K562 (cell line): Measurements from ENCODE around the gene ARHGEF17. TPM values are rescaled to one million over a fixed set of nuclear protein-coding genes. Genes with fewer than 3 reads are reported as not detected.

ENCODE experiments used
- ELF4 ChIP-seq: fragments of 450-650 bp; formaldehyde crosslinking; IDR thresholded peaks from 2 replicates; pipeline ENCODE4 v1.4.0; 2022; ENCODE audit warnings: missing genetic modification characterization
- ETV1 ChIP-seq: fragments of 450-650 bp; conservative IDR thresholded peaks from 2 replicates; pipeline ENCODE4 v1.6.1; 2016; ENCODE audit warnings: missing genetic modification characterization, control low read depth, low read depth, missing compliant biosample characterization
- FOSL1 ChIP-seq: fragments of 200-800 bp; sonication (Bioruptor generic); conservative IDR thresholded peaks from 2 replicates; pipeline ENCODE4 v1.6.1; 2016; ENCODE audit warnings: missing genetic modification characterization, missing compliant biosample characterization
- GTF2F1 ChIP-seq: IDR thresholded peaks from 2 replicates; pipeline ENCODE4 v1.6.1; 2011; ENCODE audit warnings: low read depth, low read length, improper control_type of control experiment
- JUNB ChIP-seq: fragments of 450-650 bp; formaldehyde crosslinking; conservative IDR thresholded peaks from 2 replicates; pipeline ENCODE4 v1.4.0; 2020; ENCODE audit warnings: mild to moderate bottlenecking
- LARP7 ChIP-seq: fragments of 450-650 bp; IDR thresholded peaks from 2 replicates; pipeline ENCODE4 v1.6.1; 2016
- MYNN ChIP-seq, 2 experiments: sonication (generic); formaldehyde crosslinking in 1 of 2; IDR thresholded peaks; 2 replicates each; pipeline versions ENCODE4 v1.5.0 to v1.6.1; 2016 to 2020; ENCODE audit warnings: antibody characterized with exemption in 1 of 2, missing genetic modification reagents in 1 of 2
- SMARCA4 ChIP-seq: fragments of 450-650 bp; IDR thresholded peaks from 2 replicates; pipeline ENCODE4 v1.6.1; 2016
- ZNF696 ChIP-seq: fragments of 250-450 bp; sonication (Bioruptor Pico); conservative IDR thresholded peaks from 2 replicates; pipeline ENCODE4 v1.4.0; 2020; ENCODE audit warnings: mild to moderate bottlenecking, moderate library complexity
- polyA plus RNA-seq, 8 experiments: library from polyadenylated mRNA; depleted of rRNA in 4 of 8; stranded (reverse) in 5 of 8; unstranded in 3 of 8; fragments of >200 nt; fragmentation: Nextera tagmentation in 2 of 8; fragmentation: Illumina TruSeq in 1 of 8; extraction: Ambion mirVana in 2 of 8; extraction: Trizol in 1 of 8; gene quantifications; 2 replicates each; pipeline versions ENCODE4 v1.2.1 to v1.2.3, GENCODE V29; 2011 to 2014; ENCODE audit warnings: inconsistent platforms in 1 of 8, missing spikeins in 1 of 8
- total RNA-seq, 7 experiments: library from RNA; depleted of rRNA in 6 of 7; stranded (reverse); fragments of >200 nt in 6 of 7; fragmentation: Illumina TruSeq in 2 of 7; extraction: Trizol in 2 of 7; gene quantifications; 2 replicates each; pipeline versions ENCODE4 v1.2.1 to v1.2.3, GENCODE V29; 2011 to 2021; ENCODE audit warnings: low replicate concordance in 1 of 7
- TF ChIP-seq, protein P1 (sequence below): fragments of 200-600 bp; sonication (generic); IDR thresholded peaks from one replicate; pipeline ENCODE4 v1.6.1; 2012; ENCODE audit warnings: mild to moderate bottlenecking, low read depth, low read length, inconsistent platforms
- TF ChIP-seq, protein P2 (sequence below), 2 experiments: fragments of 450-650 bp in 1 of 2; sonication (generic) in 1 of 2; formaldehyde crosslinking; conservative IDR thresholded peaks; 2 replicates each; pipeline versions ENCODE4 v1.4.0 to v1.8.1; 2020 to 2022; ENCODE audit warnings: mild to moderate bottlenecking in 1 of 2, missing genetic modification reagents in 1 of 2
- TF ChIP-seq, protein P3 (sequence below): sonication (generic); formaldehyde crosslinking; IDR thresholded peaks from 2 replicates; pipeline ENCODE4 v1.8.1; 2022; ENCODE audit warnings: missing genetic modification reagents

Gene ARHGEF17
- total and polyA plus RNA-seq, 9 of the 15 experiments (the other 6 are each of a cell fraction or from before 2014, with no cell fraction given): 0.04 to 0.68 (median 0.10) TPM; not detected in 2

DNA sequence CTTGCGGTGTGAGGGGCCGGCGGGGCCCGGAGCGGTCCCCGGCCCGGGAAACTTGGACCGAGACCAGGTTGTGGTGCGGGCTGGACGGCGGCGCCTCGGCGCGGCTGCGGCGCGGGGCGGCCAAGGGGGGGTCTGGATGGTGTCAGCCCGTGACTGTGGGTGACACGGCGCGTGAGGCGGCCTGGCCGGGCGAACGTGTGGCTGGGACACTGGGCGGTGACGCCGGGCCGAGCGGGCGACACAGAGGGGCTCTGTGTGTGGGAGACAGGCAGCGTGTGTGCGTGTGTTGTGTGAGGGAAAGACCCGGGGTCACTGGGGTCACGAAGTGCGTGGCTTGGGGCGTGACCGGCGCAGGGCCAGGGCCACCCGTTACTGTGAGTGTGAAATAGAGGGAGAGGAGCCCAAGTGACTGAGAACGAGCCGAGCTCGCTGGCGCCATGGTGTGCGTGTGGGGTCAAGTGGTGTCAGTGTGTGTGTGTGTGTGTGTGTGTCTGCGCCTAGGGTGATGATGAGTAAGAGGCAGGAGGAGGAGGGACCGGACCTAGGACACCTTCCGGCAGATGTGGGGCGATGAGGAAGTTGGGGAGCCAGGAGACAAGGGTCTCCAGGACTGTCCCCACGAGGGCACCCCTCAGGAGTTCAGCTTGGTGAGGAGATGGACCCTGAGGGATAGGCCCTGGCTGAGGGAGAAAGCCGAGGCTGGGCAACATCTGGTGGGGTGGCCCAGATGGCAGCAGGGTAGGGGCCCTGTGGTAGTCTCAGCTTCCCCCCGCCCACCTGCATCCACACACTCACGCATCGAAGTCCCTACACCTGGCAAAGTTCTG lies 68.9 kb downstream of the ARHGEF17 start (continued):
- TF ChIP-seq, protein P1, sequence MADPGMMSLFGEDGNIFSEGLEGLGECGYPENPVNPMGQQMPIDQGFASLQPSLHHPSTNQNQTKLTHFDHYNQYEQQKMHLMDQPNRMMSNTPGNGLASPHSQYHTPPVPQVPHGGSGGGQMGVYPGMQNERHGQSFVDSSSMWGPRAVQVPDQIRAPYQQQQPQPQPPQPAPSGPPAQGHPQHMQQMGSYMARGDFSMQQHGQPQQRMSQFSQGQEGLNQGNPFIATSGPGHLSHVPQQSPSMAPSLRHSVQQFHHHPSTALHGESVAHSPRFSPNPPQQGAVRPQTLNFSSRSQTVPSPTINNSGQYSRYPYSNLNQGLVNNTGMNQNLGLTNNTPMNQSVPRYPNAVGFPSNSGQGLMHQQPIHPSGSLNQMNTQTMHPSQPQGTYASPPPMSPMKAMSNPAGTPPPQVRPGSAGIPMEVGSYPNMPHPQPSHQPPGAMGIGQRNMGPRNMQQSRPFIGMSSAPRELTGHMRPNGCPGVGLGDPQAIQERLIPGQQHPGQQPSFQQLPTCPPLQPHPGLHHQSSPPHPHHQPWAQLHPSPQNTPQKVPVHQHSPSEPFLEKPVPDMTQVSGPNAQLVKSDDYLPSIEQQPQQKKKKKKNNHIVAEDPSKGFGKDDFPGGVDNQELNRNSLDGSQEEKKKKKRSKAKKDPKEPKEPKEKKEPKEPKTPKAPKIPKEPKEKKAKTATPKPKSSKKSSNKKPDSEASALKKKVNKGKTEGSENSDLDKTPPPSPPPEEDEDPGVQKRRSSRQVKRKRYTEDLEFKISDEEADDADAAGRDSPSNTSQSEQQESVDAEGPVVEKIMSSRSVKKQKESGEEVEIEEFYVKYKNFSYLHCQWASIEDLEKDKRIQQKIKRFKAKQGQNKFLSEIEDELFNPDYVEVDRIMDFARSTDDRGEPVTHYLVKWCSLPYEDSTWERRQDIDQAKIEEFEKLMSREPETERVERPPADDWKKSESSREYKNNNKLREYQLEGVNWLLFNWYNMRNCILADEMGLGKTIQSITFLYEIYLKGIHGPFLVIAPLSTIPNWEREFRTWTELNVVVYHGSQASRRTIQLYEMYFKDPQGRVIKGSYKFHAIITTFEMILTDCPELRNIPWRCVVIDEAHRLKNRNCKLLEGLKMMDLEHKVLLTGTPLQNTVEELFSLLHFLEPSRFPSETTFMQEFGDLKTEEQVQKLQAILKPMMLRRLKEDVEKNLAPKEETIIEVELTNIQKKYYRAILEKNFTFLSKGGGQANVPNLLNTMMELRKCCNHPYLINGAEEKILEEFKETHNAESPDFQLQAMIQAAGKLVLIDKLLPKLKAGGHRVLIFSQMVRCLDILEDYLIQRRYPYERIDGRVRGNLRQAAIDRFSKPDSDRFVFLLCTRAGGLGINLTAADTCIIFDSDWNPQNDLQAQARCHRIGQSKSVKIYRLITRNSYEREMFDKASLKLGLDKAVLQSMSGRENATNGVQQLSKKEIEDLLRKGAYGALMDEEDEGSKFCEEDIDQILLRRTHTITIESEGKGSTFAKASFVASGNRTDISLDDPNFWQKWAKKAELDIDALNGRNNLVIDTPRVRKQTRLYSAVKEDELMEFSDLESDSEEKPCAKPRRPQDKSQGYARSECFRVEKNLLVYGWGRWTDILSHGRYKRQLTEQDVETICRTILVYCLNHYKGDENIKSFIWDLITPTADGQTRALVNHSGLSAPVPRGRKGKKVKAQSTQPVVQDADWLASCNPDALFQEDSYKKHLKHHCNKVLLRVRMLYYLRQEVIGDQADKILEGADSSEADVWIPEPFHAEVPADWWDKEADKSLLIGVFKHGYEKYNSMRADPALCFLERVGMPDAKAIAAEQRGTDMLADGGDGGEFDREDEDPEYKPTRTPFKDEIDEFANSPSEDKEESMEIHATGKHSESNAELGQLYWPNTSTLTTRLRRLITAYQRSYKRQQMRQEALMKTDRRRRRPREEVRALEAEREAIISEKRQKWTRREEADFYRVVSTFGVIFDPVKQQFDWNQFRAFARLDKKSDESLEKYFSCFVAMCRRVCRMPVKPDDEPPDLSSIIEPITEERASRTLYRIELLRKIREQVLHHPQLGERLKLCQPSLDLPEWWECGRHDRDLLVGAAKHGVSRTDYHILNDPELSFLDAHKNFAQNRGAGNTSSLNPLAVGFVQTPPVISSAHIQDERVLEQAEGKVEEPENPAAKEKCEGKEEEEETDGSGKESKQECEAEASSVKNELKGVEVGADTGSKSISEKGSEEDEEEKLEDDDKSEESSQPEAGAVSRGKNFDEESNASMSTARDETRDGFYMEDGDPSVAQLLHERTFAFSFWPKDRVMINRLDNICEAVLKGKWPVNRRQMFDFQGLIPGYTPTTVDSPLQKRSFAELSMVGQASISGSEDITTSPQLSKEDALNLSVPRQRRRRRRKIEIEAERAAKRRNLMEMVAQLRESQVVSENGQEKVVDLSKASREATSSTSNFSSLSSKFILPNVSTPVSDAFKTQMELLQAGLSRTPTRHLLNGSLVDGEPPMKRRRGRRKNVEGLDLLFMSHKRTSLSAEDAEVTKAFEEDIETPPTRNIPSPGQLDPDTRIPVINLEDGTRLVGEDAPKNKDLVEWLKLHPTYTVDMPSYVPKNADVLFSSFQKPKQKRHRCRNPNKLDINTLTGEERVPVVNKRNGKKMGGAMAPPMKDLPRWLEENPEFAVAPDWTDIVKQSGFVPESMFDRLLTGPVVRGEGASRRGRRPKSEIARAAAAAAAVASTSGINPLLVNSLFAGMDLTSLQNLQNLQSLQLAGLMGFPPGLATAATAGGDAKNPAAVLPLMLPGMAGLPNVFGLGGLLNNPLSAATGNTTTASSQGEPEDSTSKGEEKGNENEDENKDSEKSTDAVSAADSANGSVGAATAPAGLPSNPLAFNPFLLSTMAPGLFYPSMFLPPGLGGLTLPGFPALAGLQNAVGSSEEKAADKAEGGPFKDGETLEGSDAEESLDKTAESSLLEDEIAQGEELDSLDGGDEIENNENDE: no peak
- TF ChIP-seq, protein P2, sequence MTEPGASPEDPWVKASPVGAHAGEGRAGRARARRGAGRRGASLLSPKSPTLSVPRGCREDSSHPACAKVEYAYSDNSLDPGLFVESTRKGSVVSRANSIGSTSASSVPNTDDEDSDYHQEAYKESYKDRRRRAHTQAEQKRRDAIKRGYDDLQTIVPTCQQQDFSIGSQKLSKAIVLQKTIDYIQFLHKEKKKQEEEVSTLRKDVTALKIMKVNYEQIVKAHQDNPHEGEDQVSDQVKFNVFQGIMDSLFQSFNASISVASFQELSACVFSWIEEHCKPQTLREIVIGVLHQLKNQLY (CRISPR knock-in tag; conservative IDR thresholded peaks at IDR 0.05): no peak
- TF ChIP-seq MYNN (IDR thresholded peaks at IDR 0.05): peak; percentile 35; the same call in 1 of the 2 replicates
- TF ChIP-seq MYNN (CRISPR knock-in tag; IDR thresholded peaks at IDR 0.05): no peak
- TF ChIP-seq FOSL1 (tag): peak; percentile 82
- peak; percentile 82 for TF ChIP-seq SMARCA4
- 0 out of 2 replicates have a peak, but pooled peaks have one; percentile 42 for TF ChIP-seq ETV1 (tag)
- 0 out of 2 replicates have a peak, but pooled peaks have one; percentile 66 for TF ChIP-seq LARP7
- 0 out of 2 replicates have a peak, but pooled peaks have one; percentile 44 for TF ChIP-seq GTF2F1
- TF ChIP-seq, protein P3, sequence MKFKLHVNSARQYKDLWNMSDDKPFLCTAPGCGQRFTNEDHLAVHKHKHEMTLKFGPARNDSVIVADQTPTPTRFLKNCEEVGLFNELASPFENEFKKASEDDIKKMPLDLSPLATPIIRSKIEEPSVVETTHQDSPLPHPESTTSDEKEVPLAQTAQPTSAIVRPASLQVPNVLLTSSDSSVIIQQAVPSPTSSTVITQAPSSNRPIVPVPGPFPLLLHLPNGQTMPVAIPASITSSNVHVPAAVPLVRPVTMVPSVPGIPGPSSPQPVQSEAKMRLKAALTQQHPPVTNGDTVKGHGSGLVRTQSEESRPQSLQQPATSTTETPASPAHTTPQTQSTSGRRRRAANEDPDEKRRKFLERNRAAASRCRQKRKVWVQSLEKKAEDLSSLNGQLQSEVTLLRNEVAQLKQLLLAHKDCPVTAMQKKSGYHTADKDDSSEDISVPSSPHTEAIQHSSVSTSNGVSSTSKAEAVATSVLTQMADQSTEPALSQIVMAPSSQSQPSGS (CRISPR knock-in tag): no peak
- no peak for TF ChIP-seq ZNF696 (CRISPR knock-in tag)
- no peak for TF ChIP-seq JUNB (CRISPR knock-in tag)
- TF ChIP-seq ELF4 (CRISPR knock-in tag): peak; percentile 87
